ENCODE results near the gene COL23A1. TPM values are rescaled to one million over a fixed set of nuclear protein-coding genes. Genes with fewer than 3 reads are reported as not detected.

COL23A1 gene
- total and polyA plus RNA-seq, 2 experiments from 2014 or later: 4.8 to 8.2 TPM

GRCh38 chr5:178467568-178468195 lies 122.5 kb downstream of the COL23A1 start:
- Histone ChIP-seq H3K36me3 (ENCODE audit: insufficient read depth) (no peaks in the 10 kb centered on the region), H3K27ac (ENCODE audit: low read depth) (no peak overlapping the region), H3K4me1 (ENCODE audit: insufficient read depth) (peaks cover 9% of the 10 kb centered on the region), H3K79me2 (replicated peaks; ENCODE audit: insufficient read depth) (no peaks in the 10 kb centered on the region), H3K4me3 (no peak overlapping the region), H3K27me3 (ENCODE audit: insufficient read depth) (no peaks in the 10 kb centered on the region), H3K9me2 (ENCODE audit: insufficient read depth) (no peaks in the 10 kb centered on the region), H3K4me2 (no peak overlapping the region), H4K20me1 (replicated peaks; ENCODE audit: insufficient read depth) (no peaks in the 10 kb centered on the region), H3F3A (replicated peaks; ENCODE audit: low read depth) (0 out of 2 replicates have a peak, but pooled peaks cover 4% of the 10 kb centered on the region), H2AFZ (no peak overlapping the region)
- DNase-seq (ENCODE audit: low spot score): no peak
- Mint-ChIP-seq H3K4me1 (peaks cover 29% of the 10 kb centered on the region), H3K9me3 (no peaks in the 10 kb centered on the region), H3K27me3 (ENCODE audit: insufficient read depth, low read depth, poor library complexity) (peaks cover 7% of the 10 kb centered on the region), H3K4me3 (no peak overlapping the region), H3K27ac (peak overlapping the region; percentile 36; the same call in 1 of the 2 replicates), H3K36me3 (ENCODE audit: low read depth) (no peaks in the 10 kb centered on the region)
- no peak for ATAC-seq
- TF ChIP-seq POLR2AphosphoS5 (IDR thresholded peaks at IDR 0.05; ENCODE audit: low read depth) (no peak), CREB1 (CRISPR knock-in tag; IDR thresholded peaks at IDR 0.05; ENCODE audit: low read depth) (no peak), CTCF (conservative IDR thresholded peaks at IDR 0.05; ENCODE audit: low read depth in 2 of 2) (no peak), STAT1 (IDR thresholded peaks at IDR 0.05; ENCODE audit: unreplicated experiment) (no peak), EZH2 (IDR thresholded peaks at IDR 0.05; ENCODE audit: low read depth, unreplicated experiment) (no peak), ZNF114 (CRISPR knock-in tag; IDR thresholded peaks at IDR 0.05) (no peak)
- TF ChIP-seq, protein P1, sequence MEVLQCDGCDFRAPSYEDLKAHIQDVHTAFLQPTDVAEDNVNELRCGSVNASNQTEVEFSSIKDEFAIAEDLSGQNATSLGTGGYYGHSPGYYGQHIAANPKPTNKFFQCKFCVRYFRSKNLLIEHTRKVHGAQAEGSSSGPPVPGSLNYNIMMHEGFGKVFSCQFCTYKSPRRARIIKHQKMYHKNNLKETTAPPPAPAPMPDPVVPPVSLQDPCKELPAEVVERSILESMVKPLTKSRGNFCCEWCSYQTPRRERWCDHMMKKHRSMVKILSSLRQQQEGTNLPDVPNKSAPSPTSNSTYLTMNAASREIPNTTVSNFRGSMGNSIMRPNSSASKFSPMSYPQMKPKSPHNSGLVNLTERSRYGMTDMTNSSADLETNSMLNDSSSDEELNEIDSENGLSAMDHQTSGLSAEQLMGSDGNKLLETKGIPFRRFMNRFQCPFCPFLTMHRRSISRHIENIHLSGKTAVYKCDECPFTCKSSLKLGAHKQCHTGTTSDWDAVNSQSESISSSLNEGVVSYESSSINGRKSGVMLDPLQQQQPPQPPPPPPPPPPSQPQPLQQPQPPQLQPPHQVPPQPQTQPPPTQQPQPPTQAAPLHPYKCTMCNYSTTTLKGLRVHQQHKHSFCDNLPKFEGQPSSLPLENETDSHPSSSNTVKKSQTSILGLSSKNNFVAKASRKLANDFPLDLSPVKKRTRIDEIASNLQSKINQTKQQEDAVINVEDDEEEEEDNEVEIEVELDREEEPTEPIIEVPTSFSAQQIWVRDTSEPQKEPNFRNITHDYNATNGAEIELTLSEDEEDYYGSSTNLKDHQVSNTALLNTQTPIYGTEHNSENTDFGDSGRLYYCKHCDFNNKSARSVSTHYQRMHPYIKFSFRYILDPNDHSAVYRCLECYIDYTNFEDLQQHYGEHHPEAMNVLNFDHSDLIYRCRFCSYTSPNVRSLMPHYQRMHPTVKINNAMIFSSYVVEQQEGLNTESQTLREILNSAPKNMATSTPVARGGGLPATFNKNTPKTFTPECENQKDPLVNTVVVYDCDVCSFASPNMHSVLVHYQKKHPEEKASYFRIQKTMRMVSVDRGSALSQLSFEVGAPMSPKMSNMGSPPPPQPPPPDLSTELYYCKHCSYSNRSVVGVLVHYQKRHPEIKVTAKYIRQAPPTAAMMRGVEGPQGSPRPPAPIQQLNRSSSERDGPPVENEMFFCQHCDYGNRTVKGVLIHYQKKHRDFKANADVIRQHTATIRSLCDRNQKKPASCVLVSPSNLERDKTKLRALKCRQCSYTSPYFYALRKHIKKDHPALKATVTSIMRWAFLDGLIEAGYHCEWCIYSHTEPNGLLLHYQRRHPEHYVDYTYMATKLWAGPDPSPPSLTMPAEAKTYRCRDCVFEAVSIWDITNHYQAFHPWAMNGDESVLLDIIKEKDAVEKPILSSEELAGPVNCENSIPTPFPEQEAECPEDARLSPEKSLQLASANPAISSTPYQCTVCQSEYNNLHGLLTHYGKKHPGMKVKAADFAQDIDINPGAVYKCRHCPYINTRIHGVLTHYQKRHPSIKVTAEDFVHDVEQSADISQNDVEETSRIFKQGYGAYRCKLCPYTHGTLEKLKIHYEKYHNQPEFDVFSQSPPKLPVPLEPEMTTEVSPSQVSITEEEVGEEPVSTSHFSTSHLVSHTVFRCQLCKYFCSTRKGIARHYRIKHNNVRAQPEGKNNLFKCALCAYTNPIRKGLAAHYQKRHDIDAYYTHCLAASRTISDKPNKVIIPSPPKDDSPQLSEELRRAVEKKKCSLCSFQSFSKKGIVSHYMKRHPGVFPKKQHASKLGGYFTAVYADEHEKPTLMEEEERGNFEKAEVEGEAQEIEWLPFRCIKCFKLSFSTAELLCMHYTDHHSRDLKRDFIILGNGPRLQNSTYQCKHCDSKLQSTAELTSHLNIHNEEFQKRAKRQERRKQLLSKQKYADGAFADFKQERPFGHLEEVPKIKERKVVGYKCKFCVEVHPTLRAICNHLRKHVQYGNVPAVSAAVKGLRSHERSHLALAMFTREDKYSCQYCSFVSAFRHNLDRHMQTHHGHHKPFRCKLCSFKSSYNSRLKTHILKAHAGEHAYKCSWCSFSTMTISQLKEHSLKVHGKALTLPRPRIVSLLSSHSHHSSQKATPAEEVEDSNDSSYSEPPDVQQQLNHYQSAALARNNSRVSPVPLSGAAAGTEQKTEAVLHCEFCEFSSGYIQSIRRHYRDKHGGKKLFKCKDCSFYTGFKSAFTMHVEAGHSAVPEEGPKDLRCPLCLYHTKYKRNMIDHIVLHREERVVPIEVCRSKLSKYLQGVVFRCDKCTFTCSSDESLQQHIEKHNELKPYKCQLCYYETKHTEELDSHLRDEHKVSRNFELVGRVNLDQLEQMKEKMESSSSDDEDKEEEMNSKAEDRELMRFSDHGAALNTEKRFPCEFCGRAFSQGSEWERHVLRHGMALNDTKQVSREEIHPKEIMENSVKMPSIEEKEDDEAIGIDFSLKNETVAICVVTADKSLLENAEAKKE (CRISPR knock-in tag; IDR thresholded peaks at IDR 0.05): no peak
- TF ChIP-seq, protein P2, sequence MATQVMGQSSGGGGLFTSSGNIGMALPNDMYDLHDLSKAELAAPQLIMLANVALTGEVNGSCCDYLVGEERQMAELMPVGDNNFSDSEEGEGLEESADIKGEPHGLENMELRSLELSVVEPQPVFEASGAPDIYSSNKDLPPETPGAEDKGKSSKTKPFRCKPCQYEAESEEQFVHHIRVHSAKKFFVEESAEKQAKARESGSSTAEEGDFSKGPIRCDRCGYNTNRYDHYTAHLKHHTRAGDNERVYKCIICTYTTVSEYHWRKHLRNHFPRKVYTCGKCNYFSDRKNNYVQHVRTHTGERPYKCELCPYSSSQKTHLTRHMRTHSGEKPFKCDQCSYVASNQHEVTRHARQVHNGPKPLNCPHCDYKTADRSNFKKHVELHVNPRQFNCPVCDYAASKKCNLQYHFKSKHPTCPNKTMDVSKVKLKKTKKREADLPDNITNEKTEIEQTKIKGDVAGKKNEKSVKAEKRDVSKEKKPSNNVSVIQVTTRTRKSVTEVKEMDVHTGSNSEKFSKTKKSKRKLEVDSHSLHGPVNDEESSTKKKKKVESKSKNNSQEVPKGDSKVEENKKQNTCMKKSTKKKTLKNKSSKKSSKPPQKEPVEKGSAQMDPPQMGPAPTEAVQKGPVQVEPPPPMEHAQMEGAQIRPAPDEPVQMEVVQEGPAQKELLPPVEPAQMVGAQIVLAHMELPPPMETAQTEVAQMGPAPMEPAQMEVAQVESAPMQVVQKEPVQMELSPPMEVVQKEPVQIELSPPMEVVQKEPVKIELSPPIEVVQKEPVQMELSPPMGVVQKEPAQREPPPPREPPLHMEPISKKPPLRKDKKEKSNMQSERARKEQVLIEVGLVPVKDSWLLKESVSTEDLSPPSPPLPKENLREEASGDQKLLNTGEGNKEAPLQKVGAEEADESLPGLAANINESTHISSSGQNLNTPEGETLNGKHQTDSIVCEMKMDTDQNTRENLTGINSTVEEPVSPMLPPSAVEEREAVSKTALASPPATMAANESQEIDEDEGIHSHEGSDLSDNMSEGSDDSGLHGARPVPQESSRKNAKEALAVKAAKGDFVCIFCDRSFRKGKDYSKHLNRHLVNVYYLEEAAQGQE (IDR thresholded peaks at IDR 0.05; ENCODE audit: unreplicated experiment): no peak

Measured in GM23338 (cell line).